ENCODE data around the gene NEK7.

DNA sequence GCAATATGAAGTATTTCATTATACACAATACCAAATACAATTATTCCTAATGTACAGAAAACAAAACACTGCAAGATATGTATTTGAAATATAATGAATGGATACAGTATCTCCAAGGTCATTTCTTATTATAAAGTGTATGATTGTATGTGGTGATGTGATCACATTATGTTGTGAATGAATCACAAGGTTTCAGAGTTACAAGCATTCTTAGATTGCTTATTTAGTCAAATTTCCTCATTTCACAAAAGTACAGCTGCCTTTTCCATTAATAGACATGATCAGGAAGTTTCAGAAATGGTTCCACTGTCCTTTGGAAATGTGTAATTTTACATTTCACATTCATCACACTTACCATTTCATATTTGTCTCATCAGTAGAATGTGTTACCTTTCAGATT is 28.3 kb upstream of the NEK7 start:
- TF ChIP-seq, protein P1, sequence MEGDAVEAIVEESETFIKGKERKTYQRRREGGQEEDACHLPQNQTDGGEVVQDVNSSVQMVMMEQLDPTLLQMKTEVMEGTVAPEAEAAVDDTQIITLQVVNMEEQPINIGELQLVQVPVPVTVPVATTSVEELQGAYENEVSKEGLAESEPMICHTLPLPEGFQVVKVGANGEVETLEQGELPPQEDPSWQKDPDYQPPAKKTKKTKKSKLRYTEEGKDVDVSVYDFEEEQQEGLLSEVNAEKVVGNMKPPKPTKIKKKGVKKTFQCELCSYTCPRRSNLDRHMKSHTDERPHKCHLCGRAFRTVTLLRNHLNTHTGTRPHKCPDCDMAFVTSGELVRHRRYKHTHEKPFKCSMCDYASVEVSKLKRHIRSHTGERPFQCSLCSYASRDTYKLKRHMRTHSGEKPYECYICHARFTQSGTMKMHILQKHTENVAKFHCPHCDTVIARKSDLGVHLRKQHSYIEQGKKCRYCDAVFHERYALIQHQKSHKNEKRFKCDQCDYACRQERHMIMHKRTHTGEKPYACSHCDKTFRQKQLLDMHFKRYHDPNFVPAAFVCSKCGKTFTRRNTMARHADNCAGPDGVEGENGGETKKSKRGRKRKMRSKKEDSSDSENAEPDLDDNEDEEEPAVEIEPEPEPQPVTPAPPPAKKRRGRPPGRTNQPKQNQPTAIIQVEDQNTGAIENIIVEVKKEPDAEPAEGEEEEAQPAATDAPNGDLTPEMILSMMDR (IDR thresholded peaks at IDR 0.05) = no peak
- no peak for TF ChIP-seq POLR2AphosphoS5 (IDR thresholded peaks at IDR 0.05)

Data from sigmoid colon (tissue), 4 donors.